GM12891 (cell line): ENCODE data around the gene ALOX15B.

Source experiments
- DNase-seq: peaks from one replicate; pipeline ENCODE4 v3.0.0; 2011; ENCODE audit warnings: low spot score; ENCODE audit not compliant: insufficient read length
- FAIRE-seq: peaks from 2 replicates; lab custom pipeline; 2011; peaks lifted over from hg19 to GRCh38; lab: Jason Lieb, UNC
- PAX5 ChIP-seq: IDR thresholded peaks from 2 replicates; pipeline ENCODE4 v1.6.1; 2011; ENCODE audit warnings: low read length, moderate library complexity, mild to moderate bottlenecking; ENCODE audit not compliant: insufficient read depth, severe bottlenecking
- POLR2A ChIP-seq: IDR thresholded peaks from 2 replicates; pipeline ENCODE4 v1.6.1; 2011; ENCODE audit warnings: low read depth, low read length, control low read depth
- POLR2AphosphoS5 ChIP-seq: IDR thresholded peaks from 2 replicates; pipeline ENCODE4 v1.6.1; 2011; ENCODE audit warnings: low read depth, low read length, control low read depth
- POU2F2 ChIP-seq: IDR thresholded peaks from 2 replicates; pipeline ENCODE4 v1.6.1; 2011; ENCODE audit warnings: low read depth, mild to moderate bottlenecking, control low read depth, low read length, moderate library complexity
- SPI1 ChIP-seq: IDR thresholded peaks from 2 replicates; pipeline ENCODE4 v1.6.1; 2011; ENCODE audit warnings: low read depth, low read length, control low read depth
- TAF1 ChIP-seq: IDR thresholded peaks from 2 replicates; pipeline ENCODE4 v1.6.1; 2011; ENCODE audit warnings: low read depth, low read length, control low read depth

Gene ALOX15B

DNA sequence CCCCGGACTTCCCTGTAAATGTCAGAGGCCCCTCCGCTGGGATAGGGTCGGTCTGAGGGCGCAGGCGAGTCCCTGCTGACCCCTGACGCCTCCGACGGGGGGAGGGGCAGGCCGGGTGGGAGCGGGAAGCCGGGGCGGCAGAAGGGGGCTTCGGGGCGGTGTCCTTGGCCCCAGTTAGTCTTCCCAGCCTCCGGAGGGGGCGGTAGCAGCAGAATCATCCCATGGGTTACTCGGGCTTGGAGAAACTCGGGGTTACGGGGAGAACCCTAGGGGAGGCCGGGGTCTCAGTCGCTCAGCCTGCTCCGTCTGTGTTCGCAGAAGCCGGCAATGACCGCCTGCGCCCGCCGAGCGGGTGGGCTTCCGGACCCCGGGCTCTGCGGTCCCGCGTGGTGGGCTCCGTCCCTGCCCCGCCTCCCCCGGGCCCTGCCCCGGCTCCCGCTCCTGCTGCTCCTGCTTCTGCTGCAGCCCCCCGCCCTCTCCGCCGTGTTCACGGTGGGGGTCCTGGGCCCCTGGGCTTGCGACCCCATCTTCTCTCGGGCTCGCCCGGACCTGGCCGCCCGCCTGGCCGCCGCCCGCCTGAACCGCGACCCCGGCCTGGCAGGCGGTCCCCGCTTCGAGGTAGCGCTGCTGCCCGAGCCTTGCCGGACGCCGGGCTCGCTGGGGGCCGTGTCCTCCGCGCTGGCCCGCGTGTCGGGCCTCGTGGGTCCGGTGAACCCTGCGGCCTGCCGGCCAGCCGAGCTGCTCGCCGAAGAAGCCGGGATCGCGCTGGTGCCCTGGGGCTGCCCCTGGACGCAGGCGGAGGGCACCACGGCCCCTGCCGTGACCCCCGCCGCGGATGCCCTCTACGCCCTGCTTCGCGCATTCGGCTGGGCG lies 35.9 kb upstream of the ALOX15B start:
- FAIRE-seq (no peak), DNase-seq (no peak)
- TF ChIP-seq POLR2AphosphoS5 (no peak), POLR2A (no peak), PAX5 (no peak), TAF1 (no peak), SPI1 (no peak), POU2F2 (no peak)

DNA sequence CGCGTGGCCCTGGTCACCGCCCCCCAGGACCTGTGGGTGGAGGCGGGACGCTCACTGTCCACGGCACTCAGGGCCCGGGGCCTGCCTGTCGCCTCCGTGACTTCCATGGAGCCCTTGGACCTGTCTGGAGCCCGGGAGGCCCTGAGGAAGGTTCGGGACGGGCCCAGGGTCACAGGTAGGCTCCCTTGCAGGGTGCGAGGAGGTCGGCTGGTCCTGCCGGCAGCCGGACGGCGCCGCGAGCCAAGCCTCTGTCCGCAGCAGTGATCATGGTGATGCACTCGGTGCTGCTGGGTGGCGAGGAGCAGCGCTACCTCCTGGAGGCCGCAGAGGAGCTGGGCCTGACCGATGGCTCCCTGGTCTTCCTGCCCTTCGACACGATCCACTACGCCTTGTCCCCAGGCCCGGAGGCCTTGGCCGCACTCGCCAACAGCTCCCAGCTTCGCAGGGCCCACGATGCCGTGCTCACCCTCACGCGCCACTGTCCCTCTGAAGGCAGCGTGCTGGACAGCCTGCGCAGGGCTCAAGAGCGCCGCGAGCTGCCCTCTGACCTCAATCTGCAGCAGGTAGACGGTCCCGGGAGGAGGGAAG lies 35.2 kb upstream of the ALOX15B start:
- DNase-seq, result no peak
- TF ChIP-seq SPI1 (no peak), POLR2AphosphoS5 (no peak), POU2F2 (no peak), PAX5 (no peak), POLR2A (no peak), TAF1 (no peak)
- FAIRE-seq, result no peak

DNA sequence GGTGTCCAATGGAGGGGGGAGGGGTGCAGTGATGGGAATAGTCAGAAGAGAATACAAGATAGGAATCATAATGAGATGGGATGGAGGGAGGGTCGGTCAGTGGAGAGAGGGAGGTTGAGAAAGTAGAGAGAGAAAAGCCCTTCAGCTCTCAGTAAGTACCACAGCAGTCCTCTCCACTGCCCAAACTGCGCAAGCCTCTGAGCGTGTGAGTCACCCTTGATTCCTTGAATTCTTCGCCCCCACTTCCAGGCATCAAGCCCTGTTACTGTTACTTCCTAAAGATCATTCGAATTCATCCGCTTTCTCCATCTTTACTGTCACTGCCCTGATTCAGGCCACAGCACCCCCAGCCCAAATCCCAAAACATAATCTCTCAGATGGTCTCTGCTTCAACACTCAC lies 34.0 kb upstream of the ALOX15B start:
- no peak for TF ChIP-seq TAF1
- TF ChIP-seq PAX5, result no peak
- no peak for TF ChIP-seq POLR2AphosphoS5
- no peak for TF ChIP-seq SPI1
- no peak for TF ChIP-seq POU2F2
- TF ChIP-seq POLR2A, result no peak
- DNase-seq (no peak), FAIRE-seq (no peak)

DNA sequence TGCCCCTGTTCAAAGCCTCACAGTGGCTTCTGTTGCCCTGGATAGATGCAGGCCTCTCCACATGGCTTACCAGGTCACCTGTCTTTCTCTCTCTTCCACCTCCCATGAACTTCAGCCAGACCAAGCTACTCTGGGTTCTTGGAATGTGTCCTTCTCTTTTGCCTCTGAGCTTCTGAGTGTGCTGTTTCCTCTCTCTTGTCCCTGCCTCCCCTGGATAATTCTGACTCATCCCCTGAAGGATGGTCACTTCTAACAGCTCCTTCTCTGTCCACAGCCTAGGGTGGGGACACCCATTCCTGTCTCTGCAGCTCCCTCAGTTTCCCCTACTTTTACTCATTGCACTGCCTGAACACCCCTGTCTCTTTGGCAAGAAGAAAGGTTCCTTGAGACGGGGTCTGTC lies 33.5 kb upstream of the ALOX15B start:
- no peak for FAIRE-seq

DNA sequence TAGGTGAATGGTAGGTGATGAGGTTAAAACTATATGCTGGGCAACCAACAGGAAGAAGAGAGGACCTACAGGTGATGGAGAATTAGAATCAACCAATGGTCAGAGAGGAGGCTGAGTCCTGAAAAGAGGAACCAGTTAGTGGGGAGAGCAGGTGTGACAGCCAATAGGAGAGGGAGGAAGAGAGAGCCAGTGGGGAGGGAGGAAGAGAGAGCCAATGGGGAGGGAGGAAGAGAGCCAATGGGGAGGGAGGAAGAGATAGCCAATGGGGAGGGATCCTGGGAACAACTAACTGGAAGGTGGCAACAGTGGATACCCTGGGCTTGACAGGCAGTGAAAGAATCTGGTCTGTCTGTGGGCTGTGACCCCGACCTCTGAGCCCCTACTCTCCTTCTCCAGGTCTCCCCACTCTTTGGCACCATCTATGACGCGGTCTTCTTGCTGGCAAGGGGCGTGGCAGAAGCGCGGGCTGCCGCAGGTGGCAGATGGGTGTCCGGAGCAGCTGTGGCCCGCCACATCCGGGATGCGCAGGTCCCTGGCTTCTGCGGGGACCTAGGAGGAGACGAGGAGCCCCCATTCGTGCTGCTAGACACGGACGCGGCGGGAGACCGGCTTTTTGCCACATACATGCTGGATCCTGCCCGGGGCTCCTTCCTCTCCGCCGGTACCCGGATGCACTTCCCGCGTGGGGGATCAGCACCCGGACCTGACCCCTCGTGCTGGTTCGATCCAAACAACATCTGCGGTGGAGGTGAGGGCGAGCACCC lies 32.7 kb upstream of the ALOX15B start:
- TF ChIP-seq POLR2AphosphoS5 (no peak), POU2F2 (no peak), SPI1 (no peak), POLR2A (no peak), PAX5 (no peak), TAF1 (no peak)
- peak; percentile 57 for DNase-seq
- FAIRE-seq, result no peak

More for the DNA sequence above, 33.5 kb upstream of the ALOX15B start:
- no peak for TF ChIP-seq TAF1
- TF ChIP-seq PAX5, result no peak
- TF ChIP-seq POLR2A, result no peak
- TF ChIP-seq SPI1, result no peak
- TF ChIP-seq POU2F2, result no peak
- TF ChIP-seq POLR2AphosphoS5, result no peak
- no peak for DNase-seq

DNA sequence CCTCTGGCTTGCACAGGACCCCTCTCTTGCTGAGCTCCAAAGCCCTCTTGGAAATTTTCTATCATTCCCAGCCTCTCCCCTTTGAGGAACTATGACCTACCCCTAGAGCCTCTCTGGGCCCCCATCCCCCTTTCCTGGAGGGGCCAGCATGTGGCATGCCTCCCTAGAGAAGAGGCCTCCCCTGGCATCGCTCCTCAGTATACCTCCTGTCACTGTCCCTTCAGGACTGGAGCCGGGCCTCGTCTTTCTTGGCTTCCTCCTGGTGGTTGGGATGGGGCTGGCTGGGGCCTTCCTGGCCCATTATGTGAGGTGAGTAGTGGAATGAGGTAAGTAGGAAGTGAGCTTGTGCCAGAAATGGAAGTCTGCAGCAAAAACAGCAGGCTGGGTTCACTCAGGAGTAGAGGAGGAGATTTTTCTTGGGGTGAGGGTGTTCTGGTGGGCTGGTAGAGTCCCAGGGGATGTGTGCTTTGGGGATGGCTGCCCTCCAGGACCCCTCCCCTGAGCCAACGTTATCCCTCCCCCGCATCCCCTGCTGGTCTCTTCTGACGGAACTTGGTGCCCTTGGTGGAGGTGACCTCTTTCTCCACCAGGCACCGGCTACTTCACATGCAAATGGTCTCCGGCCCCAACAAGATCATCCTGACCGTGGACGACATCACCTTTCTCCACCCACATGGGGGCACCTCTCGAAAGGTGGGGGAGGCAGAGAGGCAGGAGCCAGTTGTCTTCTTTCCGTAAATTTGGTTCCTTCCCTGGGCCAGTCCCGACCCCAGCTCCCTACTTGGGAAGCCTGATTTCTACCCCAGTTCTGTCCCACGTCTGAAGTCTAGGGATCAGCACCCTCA lies 31.8 kb upstream of the ALOX15B start:
- TF ChIP-seq POLR2A, result no peak
- no peak for TF ChIP-seq TAF1
- FAIRE-seq (no peak), DNase-seq (no peak)

DNA sequence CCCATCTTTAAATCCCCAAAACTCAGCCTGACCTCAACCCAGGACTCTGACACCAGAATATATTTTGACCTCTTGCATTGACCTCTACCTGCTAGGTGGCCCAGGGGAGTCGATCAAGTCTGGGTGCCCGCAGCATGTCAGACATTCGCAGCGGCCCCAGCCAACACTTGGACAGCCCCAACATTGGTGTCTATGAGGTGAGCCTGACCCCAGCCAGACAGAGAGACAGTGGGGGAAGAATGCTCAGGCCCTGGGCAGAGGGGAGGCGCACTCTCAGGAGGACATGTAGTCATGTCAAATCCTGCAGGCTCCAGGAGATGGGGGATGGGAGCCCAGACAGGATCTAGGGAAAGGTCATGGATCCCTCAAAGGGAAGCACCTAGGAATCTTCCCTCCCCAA lies 31.0 kb upstream of the ALOX15B start:
- TF ChIP-seq SPI1 (no peak), PAX5 (no peak), TAF1 (no peak), POU2F2 (no peak), POLR2A (no peak), POLR2AphosphoS5 (no peak)
- DNase-seq (no peak), FAIRE-seq (no peak)

DNA sequence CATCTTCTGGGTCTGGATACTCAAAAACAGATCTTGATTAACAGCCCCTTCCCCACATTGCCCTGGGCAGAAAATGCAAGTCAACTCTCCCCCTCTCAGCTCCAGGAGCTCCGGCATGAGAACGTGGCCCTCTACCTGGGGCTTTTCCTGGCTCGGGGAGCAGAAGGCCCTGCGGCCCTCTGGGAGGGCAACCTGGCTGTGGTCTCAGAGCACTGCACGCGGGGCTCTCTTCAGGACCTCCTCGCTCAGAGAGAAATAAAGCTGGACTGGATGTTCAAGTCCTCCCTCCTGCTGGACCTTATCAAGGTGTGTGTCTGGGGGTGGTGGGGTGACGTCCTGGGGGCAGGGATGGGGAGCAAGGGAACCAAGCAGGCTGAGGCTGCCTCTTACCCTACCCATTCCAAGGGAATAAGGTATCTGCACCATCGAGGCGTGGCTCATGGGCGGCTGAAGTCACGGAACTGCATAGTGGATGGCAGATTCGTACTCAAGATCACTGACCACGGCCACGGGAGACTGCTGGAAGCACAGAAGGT lies 26.7 kb upstream of the ALOX15B start:
- TF ChIP-seq SPI1, result no peak
- no peak for TF ChIP-seq TAF1
- TF ChIP-seq POLR2AphosphoS5, result no peak
- TF ChIP-seq PAX5, result no peak
- no peak for TF ChIP-seq POU2F2
- no peak for TF ChIP-seq POLR2A
- no peak for FAIRE-seq

More for the DNA sequence above, 26.7 kb upstream of the ALOX15B start:
- no peak for DNase-seq
